Left renal pelvis (tissue), 4 donors: Measurements from ENCODE around the gene VTCN1. TPM values are rescaled to one million over a fixed set of nuclear protein-coding genes. Genes with fewer than 3 reads are reported as not detected.

Experiments
- DNase-seq, 4 donors: peaks; one replicate each; pipeline ENCODE4 v3.0.0-alpha.2; 2013; ENCODE audit warnings: low read depth in 4 of 4, low spot score in 3 of 4
- polyA plus RNA-seq, 4 donors: library from polyadenylated mRNA; unstranded; fragments of 120-200 nt; gene quantifications; one replicate each; pipeline ENCODE4 v1.2.1, GENCODE V29; 2013; ENCODE audit not compliant: insufficient read length in 4 of 4

VTCN1 gene
- polyA plus RNA-seq, 4 donors, result 1.8 to 28.5 (median 16.0) TPM

- no peak for DNase-seq
Measured at GRCh38 chr1:117213046-117213445, 2.3 kb upstream of the VTCN1 start.

GRCh38 chr1:117210386-117210785, 341 bp downstream of the VTCN1 start:
- DNase-seq, result no peak

GRCh38 chr1:117209094-117209493, 1.6 kb downstream of the VTCN1 start:
- DNase-seq, result no peak

- DNase-seq, result no peak
Measured at GRCh38 chr1:117208580-117208979, 2.1 kb downstream of the VTCN1 start.

GRCh38 chr1:117205368-117205767, 5.4 kb downstream of the VTCN1 start:
- DNase-seq, result no peak

- no peak for DNase-seq
Measured at GRCh38 chr1:117201808-117202207, 8.9 kb downstream of the VTCN1 start.

GRCh38 chr1:117198097-117198496, 12.6 kb downstream of the VTCN1 start:
- DNase-seq, result no peak

- no peak for DNase-seq
Measured at GRCh38 chr1:117189726-117190125, 21.0 kb downstream of the VTCN1 start.

- no peak for DNase-seq
Measured at GRCh38 chr1:117188816-117189437, 21.8 kb downstream of the VTCN1 start.

- DNase-seq, result no peak
Measured at GRCh38 chr1:117188170-117188815, 22.4 kb downstream of the VTCN1 start.

- DNase-seq, result no peak
Measured at GRCh38 chr1:117183112-117183511, 27.6 kb downstream of the VTCN1 start.

GRCh38 chr1:117182319-117182718, 28.4 kb downstream of the VTCN1 start:
- no peak for DNase-seq

GRCh38 chr1:117181630-117182041, 29.1 kb downstream of the VTCN1 start:
- DNase-seq, result no peak

GRCh38 chr1:117180147-117180967, 30.4 kb downstream of the VTCN1 start:
- DNase-seq, result no peak

- no peak for DNase-seq
Measured at GRCh38 chr1:117179471-117179870, 31.3 kb downstream of the VTCN1 start.

- no peak for DNase-seq
Measured at GRCh38 chr1:117178756-117179155, 32.0 kb downstream of the VTCN1 start.

GRCh38 chr1:117177376-117177775, 33.4 kb downstream of the VTCN1 start:
- no peak for DNase-seq

GRCh38 chr1:117176579-117176978, 34.1 kb downstream of the VTCN1 start:
- no peak for DNase-seq

- DNase-seq, result no peak
Measured at GRCh38 chr1:117174851-117175250, 35.9 kb downstream of the VTCN1 start.

- DNase-seq, result no peak
Measured at GRCh38 chr1:117173691-117174090, 37.0 kb downstream of the VTCN1 start.

- no peak for DNase-seq
Measured at GRCh38 chr1:117173006-117173405, 37.7 kb downstream of the VTCN1 start.
